Measurements from ENCODE around the gene PRUNE2.

Gene PRUNE2

DNA sequence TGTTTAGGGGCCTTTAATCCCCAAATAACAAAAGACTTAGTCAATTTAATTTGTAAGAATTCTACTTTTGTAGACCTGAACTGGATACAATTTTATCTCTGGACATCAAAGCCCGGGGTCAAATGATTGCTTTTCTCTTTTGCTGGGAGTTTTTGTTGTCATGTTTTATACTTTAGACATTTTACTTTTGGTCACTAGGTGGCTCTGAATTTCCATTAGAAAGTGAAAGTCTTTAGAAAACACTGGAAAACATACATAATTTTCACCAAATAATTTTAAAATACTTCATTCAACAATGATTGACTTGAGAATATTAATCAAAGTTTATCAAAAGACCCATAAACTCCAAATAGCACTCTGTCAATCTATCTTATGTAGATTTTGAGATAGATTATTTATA, 144.5 kb downstream of the PRUNE2 start:
- DNase-seq (ENCODE audit: low read depth) = no peak
- TF ChIP-seq, protein P1, sequence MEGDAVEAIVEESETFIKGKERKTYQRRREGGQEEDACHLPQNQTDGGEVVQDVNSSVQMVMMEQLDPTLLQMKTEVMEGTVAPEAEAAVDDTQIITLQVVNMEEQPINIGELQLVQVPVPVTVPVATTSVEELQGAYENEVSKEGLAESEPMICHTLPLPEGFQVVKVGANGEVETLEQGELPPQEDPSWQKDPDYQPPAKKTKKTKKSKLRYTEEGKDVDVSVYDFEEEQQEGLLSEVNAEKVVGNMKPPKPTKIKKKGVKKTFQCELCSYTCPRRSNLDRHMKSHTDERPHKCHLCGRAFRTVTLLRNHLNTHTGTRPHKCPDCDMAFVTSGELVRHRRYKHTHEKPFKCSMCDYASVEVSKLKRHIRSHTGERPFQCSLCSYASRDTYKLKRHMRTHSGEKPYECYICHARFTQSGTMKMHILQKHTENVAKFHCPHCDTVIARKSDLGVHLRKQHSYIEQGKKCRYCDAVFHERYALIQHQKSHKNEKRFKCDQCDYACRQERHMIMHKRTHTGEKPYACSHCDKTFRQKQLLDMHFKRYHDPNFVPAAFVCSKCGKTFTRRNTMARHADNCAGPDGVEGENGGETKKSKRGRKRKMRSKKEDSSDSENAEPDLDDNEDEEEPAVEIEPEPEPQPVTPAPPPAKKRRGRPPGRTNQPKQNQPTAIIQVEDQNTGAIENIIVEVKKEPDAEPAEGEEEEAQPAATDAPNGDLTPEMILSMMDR (IDR thresholded peaks at IDR 0.05; ENCODE audit: low read depth, low read length, missing control alignments) = no peak

DNA sequence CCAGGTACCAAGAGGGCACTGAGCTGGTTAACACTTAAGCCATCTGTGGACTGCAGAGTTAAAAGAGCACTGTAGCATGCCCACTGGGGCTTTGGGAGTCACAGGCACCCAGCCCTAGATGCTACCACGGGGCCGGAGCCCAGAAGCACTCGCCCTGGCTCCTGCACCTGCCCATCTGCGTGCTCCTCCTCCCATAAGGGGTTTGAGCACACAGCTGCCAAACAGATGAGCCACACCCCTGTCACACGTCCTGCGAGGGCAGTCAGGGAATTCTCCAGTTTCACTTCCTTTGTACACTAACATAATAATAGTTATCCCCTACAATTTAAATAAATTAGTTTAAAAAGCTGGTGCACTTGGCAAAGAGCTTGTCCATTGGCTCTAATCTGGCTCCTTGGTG, 146.2 kb downstream of the PRUNE2 start:
- TF ChIP-seq, protein P1 (IDR thresholded peaks at IDR 0.05; ENCODE audit: low read depth, low read length, missing control alignments) = no peak
- H3K4me3 ChIP-seq (ENCODE audit: low read depth, low read length) = no peak overlapping the region
- DNase-seq (ENCODE audit: low read depth) = no peak

More for the DNA sequence above, 144.5 kb downstream of the PRUNE2 start:
- H3K4me3 ChIP-seq (ENCODE audit: low read depth, low read length) = no peak overlapping the region

DNA sequence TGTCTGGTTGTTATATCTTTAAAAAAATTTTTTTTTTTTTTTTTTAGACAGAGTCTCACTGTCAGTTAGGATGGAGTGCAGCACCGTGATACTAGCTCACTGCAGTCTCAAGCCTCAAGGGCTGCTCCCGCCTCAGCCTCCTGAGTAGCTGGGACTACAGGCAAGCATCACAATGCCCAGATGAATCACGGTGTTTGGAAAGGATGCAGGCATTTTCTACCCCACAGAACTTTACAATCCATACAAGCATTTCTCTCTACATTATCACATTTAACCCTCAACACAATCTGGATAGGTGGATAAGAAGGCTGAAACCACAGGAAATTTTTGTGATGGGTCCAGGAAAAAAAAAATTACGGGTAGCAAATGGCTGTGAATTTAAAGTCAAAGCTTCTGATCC, 147.4 kb downstream of the PRUNE2 start:
- H3K4me3 ChIP-seq (ENCODE audit: low read depth, low read length) = no peak overlapping the region
- TF ChIP-seq, protein P1 (IDR thresholded peaks at IDR 0.05; ENCODE audit: low read depth, low read length, missing control alignments) = no peak
- no peak for DNase-seq (ENCODE audit: low read depth)

DNA sequence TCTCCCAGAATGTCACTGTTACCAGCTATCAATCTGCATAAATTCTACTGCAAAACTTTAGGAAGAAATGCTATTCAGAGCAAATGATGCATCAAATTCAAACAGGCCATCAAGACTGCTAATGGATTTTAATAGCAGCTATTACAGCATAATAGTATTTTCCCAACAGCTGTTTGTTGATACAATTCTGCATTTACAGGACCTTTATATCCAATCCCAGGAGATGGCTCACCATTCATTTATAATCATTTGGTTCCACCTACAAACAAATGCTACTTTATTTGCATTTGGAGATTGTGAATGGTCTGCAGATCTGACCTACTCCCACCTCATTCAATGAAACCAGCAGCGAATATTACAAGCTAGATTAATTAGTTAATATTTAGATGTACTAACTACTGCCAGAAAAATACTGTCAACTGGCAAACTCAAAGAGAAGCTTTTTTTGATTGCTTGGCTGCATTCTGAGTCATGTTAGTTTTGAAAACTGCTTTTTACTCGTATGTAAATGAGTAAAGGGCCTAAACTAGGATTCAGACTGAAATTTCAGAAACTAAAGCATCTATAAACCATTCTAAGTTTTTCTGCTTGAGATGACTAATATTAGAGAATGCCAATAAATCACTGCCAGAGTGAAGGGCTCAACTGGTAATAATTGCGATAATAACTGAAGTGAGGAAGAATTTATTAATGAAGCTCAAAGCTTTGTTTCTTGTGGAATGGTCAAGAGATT, 148.8 kb downstream of the PRUNE2 start:
- no peak for DNase-seq (ENCODE audit: low read depth)
- H3K4me3 ChIP-seq (ENCODE audit: low read depth, low read length) = no peak overlapping the region
- TF ChIP-seq, protein P1 (IDR thresholded peaks at IDR 0.05; ENCODE audit: low read depth, low read length, missing control alignments) = no peak

DNA sequence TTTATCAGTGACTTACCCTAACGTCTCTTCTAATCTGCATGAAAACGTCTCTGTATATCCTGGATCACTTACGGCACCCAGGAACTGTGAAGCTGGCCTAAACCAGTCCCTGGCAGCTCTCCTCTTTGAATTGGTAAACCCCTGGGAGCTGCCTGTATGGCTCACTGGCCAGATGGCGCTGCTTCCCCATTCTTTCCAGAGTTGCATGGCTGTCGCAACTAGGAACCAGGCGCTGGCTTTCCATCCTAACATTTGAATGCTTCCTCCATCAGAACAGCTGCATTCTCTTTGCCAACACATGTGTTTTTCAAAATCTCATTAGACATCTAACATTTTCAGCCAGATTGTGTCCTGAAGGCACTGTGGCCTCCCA, 149.7 kb downstream of the PRUNE2 start:
- DNase-seq (ENCODE audit: low read depth) = no peak
- TF ChIP-seq, protein P1 (IDR thresholded peaks at IDR 0.05; ENCODE audit: low read depth, low read length, missing control alignments) = peak; percentile 9
- H3K4me3 ChIP-seq (ENCODE audit: low read depth, low read length) = no peak overlapping the region

DNA sequence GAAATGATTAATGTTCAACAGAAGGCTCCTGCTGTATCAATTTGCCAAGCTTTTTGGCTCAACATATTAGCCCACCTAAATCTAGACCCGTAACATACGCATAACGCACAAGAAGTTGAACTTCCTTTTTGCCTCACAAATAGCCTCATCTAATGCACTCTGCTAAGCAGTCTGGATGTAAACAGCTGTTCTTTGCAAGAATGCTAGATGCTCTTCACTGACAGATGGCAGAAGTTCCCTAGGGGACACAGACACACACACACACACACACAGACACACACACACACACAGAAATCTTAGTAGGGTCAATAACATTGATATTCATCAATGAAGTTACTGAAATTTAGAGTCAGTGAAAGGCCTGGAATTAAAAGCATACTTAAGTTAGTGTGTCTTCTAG, 154.9 kb downstream of the PRUNE2 start:
- DNase-seq (ENCODE audit: low read depth) = no peak
- TF ChIP-seq, protein P1 (IDR thresholded peaks at IDR 0.05; ENCODE audit: low read depth, low read length, missing control alignments) = no peak
- no peak overlapping the region for H3K4me3 ChIP-seq (ENCODE audit: low read depth, low read length)

DNA sequence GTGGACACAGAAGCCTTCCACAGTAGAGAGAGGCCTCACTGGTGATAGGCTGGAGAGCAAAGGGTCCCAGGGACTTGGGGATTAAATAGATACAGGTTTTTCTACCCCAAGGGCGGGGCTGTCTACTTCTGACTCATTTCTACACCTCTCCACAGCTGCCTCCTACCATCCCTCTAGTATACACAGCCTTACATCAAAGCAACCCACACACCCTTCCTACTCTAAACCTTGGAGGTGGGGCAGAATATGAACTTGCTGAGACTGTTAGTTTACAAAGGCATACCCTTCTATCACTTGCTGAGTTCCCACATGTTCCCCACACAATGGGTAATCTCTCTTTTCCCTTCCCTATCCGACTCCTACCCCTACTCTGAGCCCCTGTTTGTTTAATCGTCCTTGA, 161.6 kb downstream of the PRUNE2 start:
- no peak for DNase-seq (ENCODE audit: low read depth)
- H3K4me3 ChIP-seq (ENCODE audit: low read depth, low read length) = no peak overlapping the region
- TF ChIP-seq, protein P1 (IDR thresholded peaks at IDR 0.05; ENCODE audit: low read depth, low read length, missing control alignments) = no peak

Data from GM12864 (cell line).